IMR-90 (cell line): ENCODE data around the gene WDR37. TPM values are rescaled to one million over a fixed set of nuclear protein-coding genes. Genes with fewer than 3 reads are reported as not detected.

Experiments
- ATAC-seq: fragments of 200-7000 bp; cut with Tn5 transposase; 2 replicates; pipeline ENCODE4 v1.9.1; 2020; ENCODE audit warnings: low read depth, mild to moderate bottlenecking, moderate library complexity
- BruUV-seq: library from RNA; stranded (reverse); fragments of 400-500 nt; replicated peaks from 2 replicates; lab custom pipeline; 2021; lab: Mats Ljungman, UMichigan
- CTCF ChIA-PET: fragments of 300-600 bp; formaldehyde crosslinking; extraction: SDS; loops from one replicate; lab custom pipeline; 2021; ENCODE audit warnings: antibody characterized with exemption; lab: Yijun Ruan, JAX
- POLR2A ChIA-PET: fragments of 300-600 bp; sonication (Branson Sonifier 250); formaldehyde crosslinking; loops from one replicate; lab custom pipeline; 2022; ENCODE audit warnings: antibody characterized with exemption; ENCODE audit not compliant: unreplicated experiment; lab: Charles Lee
- DNase-seq: peaks from one replicate; pipeline ENCODE4 v3.0.0; 2013
- H2AFZ ChIP-seq: replicated peaks from 2 replicates; pipeline ENCODE3; 2013; ENCODE audit warnings: low read length, mild to moderate bottlenecking; ENCODE audit not compliant: poor library complexity
- H2AK5ac ChIP-seq: 2 replicates; pipeline ENCODE4 v1.6.1; 2013; ENCODE audit warnings: low read depth, low read length, inconsistent platforms
- H2AK9ac ChIP-seq: replicated peaks from 2 replicates; pipeline ENCODE3; 2013; ENCODE audit warnings: mild to moderate bottlenecking, low read depth, low read length, moderate library complexity; ENCODE audit not compliant: poor library complexity
- H2BK120ac ChIP-seq: 2 replicates; pipeline ENCODE4 v1.6.1; 2013; ENCODE audit warnings: low read depth, low read length, inconsistent platforms
- H2BK15ac ChIP-seq: 3 replicates; pipeline ENCODE4 v1.6.1; 2013; ENCODE audit warnings: low read depth, low read length, inconsistent platforms
- H2BK20ac ChIP-seq: 2 replicates; pipeline ENCODE4 v1.6.1; 2013; ENCODE audit warnings: low read depth, mild to moderate bottlenecking, inconsistent platforms, low read length, moderate library complexity
- H2BK5ac ChIP-seq: 2 replicates; pipeline ENCODE4 v1.6.1; 2013; ENCODE audit warnings: mild to moderate bottlenecking, low read depth, low read length, inconsistent platforms; ENCODE audit not compliant: poor library complexity, severe bottlenecking
- H3K14ac ChIP-seq: replicated peaks from 2 replicates; pipeline ENCODE4 v1.6.1; 2013; ENCODE audit warnings: low read depth, low read length, inconsistent platforms
- H3K18ac ChIP-seq: 2 replicates; pipeline ENCODE4 v1.6.1; 2013; ENCODE audit warnings: low read depth, low read length, control low read depth
- H3K23ac ChIP-seq: 2 replicates; pipeline ENCODE4 v1.6.1; 2013; ENCODE audit warnings: low read depth, low read length, inconsistent platforms
- H3K27ac ChIP-seq: 2 replicates; pipeline ENCODE4 v1.5.1; 2013; ENCODE audit warnings: mild to moderate bottlenecking, control low read depth, low read length; ENCODE audit not compliant: insufficient read depth
- H3K27me3 ChIP-seq: 2 replicates; pipeline ENCODE4 v1.6.1; 2013; ENCODE audit warnings: low read length; ENCODE audit not compliant: control insufficient read depth, insufficient read depth
- H3K36me3 ChIP-seq: 2 replicates; pipeline ENCODE4 v1.6.1; 2013; ENCODE audit warnings: low read length, mixed read lengths; ENCODE audit not compliant: control insufficient read depth, insufficient read depth
- H3K4ac ChIP-seq: 2 replicates; pipeline ENCODE4 v1.6.1; 2013; ENCODE audit warnings: low read depth, low read length, inconsistent platforms
- H3K4me1 ChIP-seq: 2 replicates; pipeline ENCODE4 v1.6.1; 2013; ENCODE audit warnings: low read length, mixed read lengths; ENCODE audit not compliant: control insufficient read depth, insufficient read depth
- H3K4me2 ChIP-seq: 2 replicates; pipeline ENCODE4 v1.6.1; 2013; ENCODE audit warnings: low read depth, mild to moderate bottlenecking, control low read depth, low read length, moderate library complexity
- H3K4me3 ChIP-seq: 2 replicates; pipeline ENCODE4 v1.5.1; 2013; ENCODE audit warnings: low read depth, mild to moderate bottlenecking, control low read depth, low read length, moderate library complexity; ENCODE audit not compliant: insufficient read depth
- H3K56ac ChIP-seq: 2 replicates; pipeline ENCODE4 v1.6.1; 2013; ENCODE audit warnings: low read length, inconsistent platforms; ENCODE audit not compliant: insufficient read depth; ENCODE audit errors: extremely low read depth
- H3K79me1 ChIP-seq, 2 experiments: 2 replicates each; pipeline ENCODE4 v1.6.1; 2013; ENCODE audit warnings: low read length in 2 of 2, inconsistent platforms in 1 of 2, low read depth in 1 of 2
- H3K9ac ChIP-seq: 2 replicates; pipeline ENCODE4 v1.6.1; 2013; ENCODE audit warnings: low read depth, low read length, control low read depth
- H3K9me1 ChIP-seq: 2 replicates; pipeline ENCODE4 v1.6.1; 2013; ENCODE audit warnings: low read length, inconsistent platforms; ENCODE audit not compliant: insufficient read depth
- H3K9me3 ChIP-seq: 2 replicates; pipeline ENCODE4 v1.6.1; 2013; ENCODE audit warnings: low read length; ENCODE audit not compliant: control insufficient read depth, insufficient read depth
- H4K20me1 ChIP-seq: 2 replicates; pipeline ENCODE4 v1.6.1; 2013; ENCODE audit warnings: low read length, inconsistent platforms; ENCODE audit not compliant: insufficient read depth
- H4K5ac ChIP-seq: 2 replicates; pipeline ENCODE4 v1.6.1; 2013; ENCODE audit warnings: mild to moderate bottlenecking, low read depth, low read length, control low read depth
- H4K8ac ChIP-seq, 2 experiments: 2 replicates each; pipeline ENCODE4 v1.6.1; 2013; ENCODE audit warnings: low read depth in 2 of 2, low read length in 2 of 2, control low read depth in 1 of 2, inconsistent platforms in 1 of 2
- H4K91ac ChIP-seq: 2 replicates; pipeline ENCODE4 v1.6.1; 2013; ENCODE audit warnings: low read depth, low read length, inconsistent platforms; ENCODE audit not compliant: insufficient read depth
- BHLHE40 ChIP-seq: fragments of 150-350 bp; IDR thresholded peaks from 2 replicates; pipeline ENCODE4 v1.6.1; 2016; ENCODE audit warnings: mild to moderate bottlenecking, low read depth, low read length
- CEBPB ChIP-seq: IDR thresholded peaks from 2 replicates; pipeline ENCODE4 v1.6.1; 2012; ENCODE audit warnings: low read depth, low read length, improper control_type of control experiment
- CHD1 ChIP-seq: IDR thresholded peaks from 2 replicates; pipeline ENCODE4 v1.6.1; 2012; ENCODE audit warnings: low read depth, low read length, improper control_type of control experiment
- CTCF ChIP-seq: conservative IDR thresholded peaks from 2 replicates; pipeline ENCODE4 v1.5.1; 2012; ENCODE audit warnings: mild to moderate bottlenecking, low read depth, low read length, improper control_type of control experiment
- ELK1 ChIP-seq: fragments of 150-350 bp; IDR thresholded peaks from 2 replicates; pipeline ENCODE4 v1.6.1; 2016; ENCODE audit warnings: low read depth, mild to moderate bottlenecking, low read length, moderate library complexity, borderline replicate concordance
- FOS ChIP-seq: fragments of 150-350 bp; IDR thresholded peaks from 2 replicates; pipeline ENCODE4 v1.6.1; 2016; ENCODE audit warnings: low read depth, low read length
- MAFK ChIP-seq: IDR thresholded peaks from 2 replicates; pipeline ENCODE4 v1.6.1; 2012; ENCODE audit warnings: low read depth, low read length, improper control_type of control experiment
- POLR2A ChIP-seq: IDR thresholded peaks from 2 replicates; pipeline ENCODE4 v1.6.1; 2012; ENCODE audit warnings: mild to moderate bottlenecking, low read depth, low read length
- RAD21 ChIP-seq: IDR thresholded peaks from 2 replicates; pipeline ENCODE4 v1.6.1; 2012; ENCODE audit warnings: low read length, improper control_type of control experiment
- RCOR1 ChIP-seq: IDR thresholded peaks from 2 replicates; pipeline ENCODE4 v1.6.1; 2012; ENCODE audit warnings: mild to moderate bottlenecking, low read length, improper control_type of control experiment; ENCODE audit not compliant: insufficient replicate concordance
- SMC3 ChIP-seq: fragments of 150-350 bp; IDR thresholded peaks from 2 replicates; pipeline ENCODE4 v1.6.1; 2016; ENCODE audit warnings: low read depth, mild to moderate bottlenecking, antibody characterized with exemption, low read length, moderate library complexity
- WGBS, 2 experiments: methylation state at CpG; one replicate each; pipeline versions ENCODE4 v1.1.5 to v1.1.7; 2013; ENCODE audit warnings: missing lambda C conversion rate in 2 of 2; ENCODE audit not compliant: insufficient read length in 1 of 2; ENCODE audit errors: extremely low coverage in 2 of 2; 5-methylcytosine and 5-hydroxymethylcytosine counted together
- dilution Hi-C: fragments of 300-500 bp; cut with HindIII; formaldehyde crosslinking; loops from one replicate; pipeline ENCODE4 v1.14.3; 2018; ENCODE audit warnings: low sequenced_read_pairs; ENCODE audit not compliant: unreplicated experiment
- in situ Hi-C: fragments of 300-500 bp; cut with MboI; formaldehyde crosslinking; loops from 3 replicates; pipeline ENCODE4 v1.14.3; 2019; ENCODE audit warnings: low sequenced_read_pairs, inconsistent platforms, mixed read lengths
- intact Hi-C: fragments of 100-400 bp; cut with micrococcal nuclease; formaldehyde crosslinking; loops from 2 replicates; pipeline ENCODE4 v1.10.0; 2022
- polyA plus RNA-seq, 3 experiments: library from polyadenylated mRNA; depleted of rRNA; stranded (reverse); fragments of >200 nt; gene quantifications; 2 replicates each; pipeline ENCODE4 v1.2.3, GENCODE V29; 2012; ENCODE audit warnings: low replicate concordance in 1 of 3
- total RNA-seq: library from RNA; depleted of rRNA; stranded (reverse); fragments of >200 nt; gene quantifications from 2 replicates; pipeline ENCODE4 v1.2.3, GENCODE V29; 2012

Gene WDR37
- total and polyA plus RNA-seq, 2 of the 4 experiments (the other 2 are of a cell fraction): 12.7 to 14.5 TPM

GRCh38 chr10:1050145-1050544 lies 6.0 kb upstream of the WDR37 start:
- Histone ChIP-seq H2BK15ac (no peak overlapping the region), H4K91ac (no peak overlapping the region), H3K9ac (peak overlapping the region; percentile 64; the same call in 1 of the 2 replicates), H3K4me3 (peak overlapping the region; percentile 50; the same call in 1 of the 2 replicates), H2AK9ac (no peak overlapping the region), H4K5ac (no peak overlapping the region), H3K14ac (peak overlapping the region; percentile 86; the same call in 1 of the 2 replicates), H2BK20ac (no peak overlapping the region), H2AK5ac (no peak overlapping the region), H3K4ac (peak overlapping the region; percentile 67; the same call in 1 of the 2 replicates), H2AFZ (no peak overlapping the region), H2BK5ac (peak overlapping the region; percentile 69), H3K79me1 (peaks cover 24 to 63% of the 10 kb centered on the region in 2 experiments), H3K23ac (peak overlapping the region; percentile 39; the same call in 1 of the 2 replicates), H3K4me2 (peak overlapping the region; percentile 86), H3K56ac (peak overlapping the region; percentile 58; the same call in 1 of the 2 replicates), H3K27ac (peak overlapping the region; percentile 26; the same call in 1 of the 2 replicates), H3K9me3 (no peaks in the 10 kb centered on the region), H4K8ac (peak overlapping the region in 1 of 2 experiments; percentile 6; a peak in 3 of 4 replicates), H3K27me3 (no peaks in the 10 kb centered on the region), H4K20me1 (peaks cover 26% of the 10 kb centered on the region), H2BK120ac (no peak overlapping the region), H3K4me1 (peaks cover 7% of the 10 kb centered on the region), H3K36me3 (peaks cover 4% of the 10 kb centered on the region), H3K18ac (no peak overlapping the region), H3K9me1 (peaks cover 8% of the 10 kb centered on the region; the same call in 1 of the 2 replicates)
- ChIA-PET CTCF (interaction anchor here (0.7 kb wide), 1 partner anchor 1993 kb away, joined by 3 read pairs; no protein-coding TSS in a partner anchor), POLR2A (interaction anchor here (0.7 kb wide), 1 partner anchor 230 kb away, joined by 3 read pairs; no protein-coding TSS in a partner anchor)
- in situ Hi-C loops (no loop called here), dilution Hi-C loops (no loop called here), intact Hi-C loops (no loop called here)
- BruUV-seq: no TSS peak
- WGBS, 2 experiments: no CpG with 5 or more reads among the region's 5 CpGs
- DNase-seq: peak; percentile 42
- ATAC-seq: no peak
- TF ChIP-seq CEBPB: no peak
- no peak for TF ChIP-seq MAFK
- TF ChIP-seq RCOR1: no peak
- TF ChIP-seq RAD21: no peak
- no peak for TF ChIP-seq CHD1
- no peak for TF ChIP-seq POLR2A
- no peak for TF ChIP-seq SMC3
- no peak for TF ChIP-seq BHLHE40
- TF ChIP-seq CTCF: no peak
- no peak for TF ChIP-seq ELK1
- no peak for TF ChIP-seq FOS
